HEK293 (cell line): ENCODE results near the gene IST1.

Experiments
- CTCF ChIP-seq: fragments of 450-650 bp; formaldehyde crosslinking; IDR thresholded peaks from 2 replicates; pipeline ENCODE4 v1.5.1; 2016; ENCODE audit warnings: missing biosample characterization, missing genetic modification characterization
- MZF1 ChIP-seq: fragments of 450-650 bp; formaldehyde crosslinking; IDR thresholded peaks from 2 replicates; pipeline ENCODE4 v1.5.1; 2017; ENCODE audit warnings: missing biosample characterization, missing genetic modification characterization, borderline replicate concordance
- ZNF24 ChIP-seq: fragments of 450-650 bp; formaldehyde crosslinking; IDR thresholded peaks from 2 replicates; pipeline ENCODE4 v1.5.1; 2016; ENCODE audit warnings: missing biosample characterization, missing genetic modification characterization
- ZNF292 ChIP-seq: fragments of 450-650 bp; formaldehyde crosslinking; IDR thresholded peaks from 2 replicates; pipeline ENCODE4 v1.5.1; 2016; ENCODE audit warnings: low read depth, missing biosample characterization, missing genetic modification characterization, borderline replicate concordance
- ZNF354C ChIP-seq: fragments of 450-650 bp; formaldehyde crosslinking; IDR thresholded peaks from 2 replicates; pipeline ENCODE4 v1.5.1; 2016; ENCODE audit warnings: missing biosample characterization, missing genetic modification characterization, low read depth, borderline replicate concordance
- ZNF37A ChIP-seq: fragments of 450-650 bp; IDR thresholded peaks from 2 replicates; pipeline ENCODE4 v1.5.1; 2018; ENCODE audit warnings: missing biosample characterization, missing genetic modification characterization
- ZNF510 ChIP-seq: fragments of 450-650 bp; formaldehyde crosslinking; IDR thresholded peaks from 2 replicates; pipeline ENCODE4 v1.5.1; 2018; ENCODE audit warnings: mild to moderate bottlenecking, missing genetic modification characterization, missing biosample characterization; ENCODE audit not compliant: insufficient replicate concordance
- ZNF514 ChIP-seq: fragments of 450-650 bp; formaldehyde crosslinking; IDR thresholded peaks from 2 replicates; pipeline ENCODE4 v1.5.1; 2016; ENCODE audit warnings: missing biosample characterization, missing genetic modification characterization
- ZSCAN30 ChIP-seq: fragments of 450-650 bp; IDR thresholded peaks from 2 replicates; pipeline ENCODE4 v1.5.1; 2018; ENCODE audit warnings: missing biosample characterization, mild to moderate bottlenecking, missing genetic modification characterization, moderate library complexity

GRCh38 chr16:71880176-71880575, 15.2 kb upstream of the IST1 start:
- no peak for TF ChIP-seq ZNF510 (tag by site-specific recombination)
- no peak for TF ChIP-seq ZSCAN30 (tag by site-specific recombination)
- no peak for TF ChIP-seq CTCF
- TF ChIP-seq ZNF24 (tag by site-specific recombination) = no peak
- TF ChIP-seq ZNF292 (tag by site-specific recombination) = no peak
- TF ChIP-seq ZNF514 (tag by site-specific recombination) = no peak
- no peak for TF ChIP-seq MZF1 (tag by site-specific recombination)
- TF ChIP-seq ZNF354C = no peak
- TF ChIP-seq ZNF37A (tag by site-specific recombination) = no peak
